ENCODE data around the gene SSTR4.
"Not testable (repeated sequence)": the region's sequence is repeated elsewhere in the genome, so short reads cannot be mapped to it uniquely, and the experiment has no call there.

SSTR4 gene

GRCh38 chr20:23019403-23019802, 15.7 kb upstream of the SSTR4 start:
- FAIRE-seq = no peak

GRCh38 chr20:23020230-23021018, 14.7 kb upstream of the SSTR4 start:
- FAIRE-seq = no peak

- no peak for FAIRE-seq
These were observed 13.6 kb upstream of the SSTR4 start for GRCh38 chr20:23021541-23021940.

GRCh38 chr20:23021951-23022350, 13.2 kb upstream of the SSTR4 start:
- no peak for FAIRE-seq

- no peak for FAIRE-seq
These were observed 12.3 kb upstream of the SSTR4 start for GRCh38 chr20:23022849-23023248.

- no peak for FAIRE-seq
These were observed 11.4 kb upstream of the SSTR4 start for GRCh38 chr20:23023621-23024177.

- no peak for FAIRE-seq
These were observed 10.4 kb upstream of the SSTR4 start for GRCh38 chr20:23024701-23025100.

- not testable (repeated sequence) for FAIRE-seq
These were observed 9.6 kb upstream of the SSTR4 start for GRCh38 chr20:23025503-23025902.

GRCh38 chr20:23027721-23028120, 7.4 kb upstream of the SSTR4 start:
- FAIRE-seq = no peak

GRCh38 chr20:23028392-23028791, 6.7 kb upstream of the SSTR4 start:
- FAIRE-seq = no peak

- FAIRE-seq = no peak
These were observed 5.8 kb upstream of the SSTR4 start for GRCh38 chr20:23029324-23029723.

- FAIRE-seq = no peak
These were observed 3.8 kb upstream of the SSTR4 start for GRCh38 chr20:23031346-23031745.

- FAIRE-seq = no peak
These were observed 2.9 kb upstream of the SSTR4 start for GRCh38 chr20:23032056-23032749.

GRCh38 chr20:23032750-23033078, 2.4 kb upstream of the SSTR4 start:
- no peak for FAIRE-seq

GRCh38 chr20:23033918-23034317, 1.2 kb upstream of the SSTR4 start:
- no peak for FAIRE-seq

GRCh38 chr20:23035731-23036130, 619 bp downstream of the SSTR4 start:
- no peak for FAIRE-seq

- FAIRE-seq = no peak
These were observed 1.3 kb downstream of the SSTR4 start for GRCh38 chr20:23036371-23036770.

GRCh38 chr20:23037017-23037481, 1.9 kb downstream of the SSTR4 start:
- no peak for FAIRE-seq

- FAIRE-seq = no peak
These were observed 4.2 kb downstream of the SSTR4 start for GRCh38 chr20:23039136-23039875.

GRCh38 chr20:23039885-23040508, 4.9 kb downstream of the SSTR4 start:
- no peak for FAIRE-seq

GRCh38 chr20:23042270-23042669, 7.2 kb downstream of the SSTR4 start:
- FAIRE-seq = no peak

GRCh38 chr20:23043376-23043775, 8.3 kb downstream of the SSTR4 start:
- FAIRE-seq = no peak

GRCh38 chr20:23046431-23046830, 11.3 kb downstream of the SSTR4 start:
- no peak for FAIRE-seq

Data from TTC549 (cell line).